GM12873 (cell line): ENCODE results near the gene KIF26B.
A peak's percentile ranks its signal among the peaks of the same experiment; 100 is the strongest.

Experiments
- TF ChIP-seq, protein P1 (sequence below): IDR thresholded peaks from 2 replicates; pipeline ENCODE4 v1.5.1; 2012; ENCODE audit warnings: low read depth, mild to moderate bottlenecking, moderate library complexity, low read length, control low read depth; ENCODE audit not compliant: insufficient read depth; ENCODE audit errors: missing control alignments

KIF26B gene

DNA sequence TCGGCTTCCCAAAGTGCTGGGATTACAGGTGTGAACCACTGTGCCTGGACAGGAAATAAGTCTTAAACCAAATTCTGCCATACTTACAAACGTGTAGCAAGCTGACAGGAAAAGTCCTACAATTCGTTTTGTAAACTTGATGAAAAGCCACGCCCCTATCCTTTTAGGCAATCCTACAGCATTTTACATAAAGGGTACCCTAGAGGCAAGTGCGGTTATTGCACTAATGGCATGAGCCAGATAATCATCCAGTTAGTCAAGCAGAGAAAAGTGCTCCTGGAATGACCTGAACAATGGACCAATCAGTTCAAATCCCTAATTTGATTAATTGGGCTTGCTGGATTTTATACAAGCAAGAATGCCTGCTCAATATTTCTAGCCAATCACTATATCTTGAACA, 338.2 kb downstream of the KIF26B start:
- TF ChIP-seq, protein P1, sequence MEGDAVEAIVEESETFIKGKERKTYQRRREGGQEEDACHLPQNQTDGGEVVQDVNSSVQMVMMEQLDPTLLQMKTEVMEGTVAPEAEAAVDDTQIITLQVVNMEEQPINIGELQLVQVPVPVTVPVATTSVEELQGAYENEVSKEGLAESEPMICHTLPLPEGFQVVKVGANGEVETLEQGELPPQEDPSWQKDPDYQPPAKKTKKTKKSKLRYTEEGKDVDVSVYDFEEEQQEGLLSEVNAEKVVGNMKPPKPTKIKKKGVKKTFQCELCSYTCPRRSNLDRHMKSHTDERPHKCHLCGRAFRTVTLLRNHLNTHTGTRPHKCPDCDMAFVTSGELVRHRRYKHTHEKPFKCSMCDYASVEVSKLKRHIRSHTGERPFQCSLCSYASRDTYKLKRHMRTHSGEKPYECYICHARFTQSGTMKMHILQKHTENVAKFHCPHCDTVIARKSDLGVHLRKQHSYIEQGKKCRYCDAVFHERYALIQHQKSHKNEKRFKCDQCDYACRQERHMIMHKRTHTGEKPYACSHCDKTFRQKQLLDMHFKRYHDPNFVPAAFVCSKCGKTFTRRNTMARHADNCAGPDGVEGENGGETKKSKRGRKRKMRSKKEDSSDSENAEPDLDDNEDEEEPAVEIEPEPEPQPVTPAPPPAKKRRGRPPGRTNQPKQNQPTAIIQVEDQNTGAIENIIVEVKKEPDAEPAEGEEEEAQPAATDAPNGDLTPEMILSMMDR: peak; percentile 33

DNA sequence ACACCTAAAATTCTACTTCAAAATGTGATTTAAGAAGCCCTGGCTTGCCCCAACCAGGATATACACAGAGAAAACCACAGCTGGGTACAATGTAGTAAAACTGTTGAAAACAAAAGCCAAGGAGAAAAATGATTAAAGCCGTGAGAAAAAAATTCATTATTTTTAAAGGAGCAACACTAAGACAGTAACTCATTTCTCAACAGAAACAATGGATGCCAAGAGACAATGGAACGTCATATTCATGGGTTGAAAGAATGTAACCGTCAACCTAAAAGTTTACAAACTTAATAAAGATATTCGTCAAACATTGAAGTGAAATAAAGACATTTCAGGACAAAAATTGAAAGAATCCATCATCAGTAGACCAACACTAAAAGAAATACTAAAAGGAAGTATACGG, 340.9 kb downstream of the KIF26B start:
- TF ChIP-seq, protein P1: no peak

DNA sequence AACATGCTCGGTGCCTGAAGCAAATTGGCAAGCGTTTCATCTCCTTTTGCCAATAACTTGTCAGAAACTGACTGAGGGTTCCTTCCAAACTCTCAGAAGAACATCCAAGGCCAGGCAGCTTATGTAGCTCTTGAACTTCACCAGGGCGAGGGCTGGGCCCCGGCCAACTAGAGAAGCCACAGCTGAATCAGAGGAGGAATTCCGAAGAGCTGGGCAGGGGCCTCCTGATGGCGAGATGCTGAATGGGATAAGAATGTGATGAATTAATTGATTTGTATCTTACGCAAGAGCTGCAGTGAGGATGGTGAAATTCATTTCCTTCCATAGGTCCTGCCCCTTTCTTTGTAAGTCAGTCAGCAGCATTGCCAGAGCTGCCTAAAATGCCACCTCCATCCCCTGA, 345.8 kb downstream of the KIF26B start:
- TF ChIP-seq, protein P1: no peak

DNA sequence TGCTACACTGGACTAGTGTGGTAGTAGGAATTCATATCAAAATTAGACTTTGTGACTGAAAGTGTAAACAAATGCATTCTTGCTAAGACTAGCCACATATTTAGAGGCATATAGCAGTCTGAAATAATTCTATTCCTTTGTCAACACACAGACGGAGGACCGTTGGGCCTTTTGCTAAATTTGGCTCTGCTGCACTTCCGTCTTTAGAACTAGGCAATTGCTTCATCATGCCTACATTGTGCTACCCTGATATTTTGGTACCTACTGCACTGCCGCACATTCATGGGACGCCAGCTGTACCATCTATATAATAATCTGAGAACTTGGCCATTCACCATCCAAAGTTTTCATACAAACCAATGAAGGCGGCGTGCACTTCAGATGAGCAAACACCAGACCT, 346.8 kb downstream of the KIF26B start:
- TF ChIP-seq, protein P1: no peak

DNA sequence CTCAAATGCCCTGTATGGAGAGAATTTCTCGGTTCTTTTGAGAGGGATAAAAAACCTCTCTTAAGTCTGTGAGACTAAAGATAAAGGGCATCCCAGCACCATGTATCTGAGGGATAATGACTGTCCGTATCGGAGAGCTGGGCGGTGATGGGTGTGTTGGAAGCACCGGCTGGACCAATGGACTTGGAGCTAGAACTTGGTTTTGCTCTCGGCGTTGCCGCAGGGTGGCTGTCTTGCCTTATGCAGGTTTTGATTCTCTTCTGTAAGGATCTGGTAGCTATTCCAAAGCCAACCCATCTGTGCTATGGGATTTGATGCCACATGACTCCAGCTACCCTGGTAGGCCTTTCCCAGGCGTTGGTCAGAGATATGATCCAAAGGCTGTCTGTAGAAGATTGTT, 348.8 kb downstream of the KIF26B start:
- TF ChIP-seq, protein P1: no peak

DNA sequence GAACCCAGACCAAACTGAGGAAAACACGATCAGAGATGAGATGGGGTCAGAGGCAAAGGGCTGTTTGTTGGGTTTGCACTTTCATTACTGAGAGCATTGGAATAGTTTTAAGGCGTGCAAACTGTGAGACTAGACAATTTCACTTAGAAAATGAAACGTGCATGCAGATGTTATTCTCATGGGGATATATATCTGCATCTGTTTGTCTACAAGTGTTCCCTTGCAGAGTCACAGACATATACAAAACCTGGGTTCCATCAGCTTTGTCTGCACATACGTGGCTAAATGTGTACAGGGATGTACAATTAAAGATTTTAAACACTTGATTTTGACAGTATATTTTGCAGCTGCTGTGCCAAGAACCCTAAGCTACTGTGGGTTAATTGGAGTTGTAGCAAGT, 355.4 kb downstream of the KIF26B start:
- TF ChIP-seq, protein P1: no peak

DNA sequence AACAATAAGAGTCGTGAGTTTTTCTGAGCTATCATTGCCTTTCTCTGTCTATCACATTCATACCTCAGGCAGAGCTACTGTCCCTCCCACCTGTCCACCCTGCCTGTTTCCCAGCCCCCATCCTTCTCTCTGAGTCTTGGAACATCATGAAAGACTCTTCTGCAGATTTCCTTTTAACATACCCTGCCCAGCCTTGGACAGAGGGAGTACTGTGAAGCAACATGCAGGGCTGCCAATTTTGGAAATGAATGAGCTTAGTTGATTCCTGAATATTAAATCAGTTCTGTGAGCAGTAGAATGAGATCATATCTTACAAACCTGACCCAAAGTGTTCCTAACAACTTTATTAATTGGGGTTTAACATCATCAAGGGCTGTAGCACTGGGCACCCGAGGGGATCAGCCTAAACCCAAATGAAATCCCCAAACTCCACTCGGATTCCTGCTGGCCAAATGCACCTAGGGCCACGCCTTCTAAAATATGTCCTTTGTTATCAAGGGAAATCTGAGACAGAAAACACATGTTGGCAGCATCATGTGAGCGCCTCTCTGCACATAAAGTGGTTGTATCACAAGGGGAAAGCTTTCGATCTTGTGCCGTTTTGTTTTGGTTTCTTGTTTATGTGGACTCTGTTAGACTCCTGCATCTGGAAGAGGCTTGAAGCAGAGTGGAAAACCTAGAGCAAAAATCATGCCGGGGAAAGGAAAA, 357.6 kb downstream of the KIF26B start:
- TF ChIP-seq, protein P1: no peak
